Suppressor macrophage treated with lipopolysaccharide for 4 hours (primary cell): ENCODE measurements around the gene KDF1.
"Not testable (repeated sequence)": the region's sequence is repeated elsewhere in the genome, so short reads cannot be mapped to it uniquely, and the experiment has no call there.

ENCODE experiments used
- DNase-seq: peaks from one replicate; pipeline ENCODE4 v3.0.0-alpha.2; 2020

Gene KDF1

DNA sequence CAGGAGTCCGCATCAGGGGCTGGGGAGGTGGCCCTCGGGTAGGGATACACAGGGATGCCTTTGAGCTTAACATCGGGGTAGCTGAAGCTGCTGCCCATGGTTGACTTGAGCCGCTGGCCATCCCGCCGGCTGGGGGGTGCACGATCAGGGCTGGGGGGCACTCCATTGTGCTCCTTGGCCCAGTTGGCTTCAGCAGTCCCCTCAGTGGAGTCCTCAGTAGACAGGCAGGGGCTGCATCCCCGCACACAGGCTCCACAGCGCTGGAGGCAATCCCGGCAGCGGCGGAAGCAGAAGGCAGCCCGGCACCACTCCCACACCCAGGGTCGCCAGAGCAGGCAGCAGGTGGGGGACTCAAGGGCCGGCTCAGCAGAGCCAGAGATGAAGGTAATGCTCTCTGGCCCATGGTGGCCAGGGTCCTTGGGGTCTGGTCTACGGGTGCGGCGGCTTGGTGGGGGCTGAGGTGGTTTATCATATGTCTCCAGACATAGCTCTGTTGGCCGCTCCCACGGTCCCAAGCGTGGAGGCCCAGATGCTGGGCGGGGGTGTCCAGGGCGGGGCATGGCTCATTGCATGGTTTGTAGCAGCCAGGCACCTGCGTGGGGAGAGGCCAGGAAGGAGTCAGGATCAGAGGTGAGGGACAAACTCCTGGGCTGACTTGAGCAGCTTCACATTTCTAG lies 8.3 kb downstream of the KDF1 start:
- no peak for DNase-seq

DNA sequence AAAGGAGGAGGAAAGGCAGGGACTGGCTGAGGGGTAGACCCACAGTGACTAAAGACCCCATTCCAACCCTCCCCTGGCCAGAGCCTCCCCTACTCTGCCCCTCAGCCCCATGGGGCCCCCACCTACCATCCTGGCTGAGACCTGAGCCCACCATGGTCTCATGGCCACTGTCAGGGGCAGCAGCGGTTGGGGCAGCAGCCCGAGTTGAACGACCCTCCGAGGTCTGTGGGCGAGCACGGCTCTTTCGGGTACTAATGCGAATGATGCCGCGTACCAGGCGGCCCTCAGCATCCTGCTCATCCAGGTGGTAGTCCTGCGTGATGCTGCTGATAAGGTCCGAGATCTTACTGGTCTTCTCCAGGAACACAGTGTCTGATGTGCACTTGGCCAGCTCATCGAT lies 9.1 kb downstream of the KDF1 start:
- DNase-seq = no peak

DNA sequence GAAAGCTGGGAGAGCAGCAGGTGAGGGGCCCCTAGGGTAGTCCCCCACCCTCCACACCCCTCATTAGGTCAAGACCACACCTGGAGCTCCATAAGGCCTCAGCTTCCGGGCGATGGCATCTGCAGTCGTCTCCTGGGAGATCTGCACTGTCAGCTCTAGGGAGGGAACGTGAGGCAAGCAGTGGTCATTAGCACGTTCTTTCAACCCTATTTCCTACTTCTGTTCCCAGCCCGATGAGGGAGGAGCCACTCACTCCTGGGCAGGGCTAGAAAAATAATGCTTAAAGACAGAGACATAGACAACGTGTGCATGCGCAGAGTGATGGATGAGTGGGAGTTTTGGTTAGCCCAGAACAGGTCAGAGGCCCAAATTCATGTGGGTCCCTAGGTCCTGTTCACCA lies 9.7 kb downstream of the KDF1 start:
- no peak for DNase-seq

DNA sequence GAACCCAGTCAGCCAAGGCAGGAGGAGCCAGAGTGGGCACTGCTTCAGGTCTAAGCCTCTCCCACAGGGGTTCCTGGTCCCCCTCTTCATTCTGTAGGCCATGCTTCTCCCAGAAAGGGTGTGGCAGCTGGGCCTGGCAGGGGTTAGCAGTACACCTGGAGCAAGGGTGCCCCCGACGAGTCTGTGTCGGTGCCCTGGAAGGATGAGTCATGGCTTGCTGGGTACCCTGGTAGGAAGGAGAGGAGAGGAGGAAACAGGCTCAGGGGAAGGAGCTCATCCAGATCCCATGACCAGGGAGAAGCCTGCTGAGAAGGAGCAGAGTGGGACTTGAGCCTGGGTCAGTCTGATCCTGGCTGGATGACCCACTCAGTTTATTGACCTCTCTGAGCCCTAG lies 10.3 kb downstream of the KDF1 start:
- no peak for DNase-seq

DNA sequence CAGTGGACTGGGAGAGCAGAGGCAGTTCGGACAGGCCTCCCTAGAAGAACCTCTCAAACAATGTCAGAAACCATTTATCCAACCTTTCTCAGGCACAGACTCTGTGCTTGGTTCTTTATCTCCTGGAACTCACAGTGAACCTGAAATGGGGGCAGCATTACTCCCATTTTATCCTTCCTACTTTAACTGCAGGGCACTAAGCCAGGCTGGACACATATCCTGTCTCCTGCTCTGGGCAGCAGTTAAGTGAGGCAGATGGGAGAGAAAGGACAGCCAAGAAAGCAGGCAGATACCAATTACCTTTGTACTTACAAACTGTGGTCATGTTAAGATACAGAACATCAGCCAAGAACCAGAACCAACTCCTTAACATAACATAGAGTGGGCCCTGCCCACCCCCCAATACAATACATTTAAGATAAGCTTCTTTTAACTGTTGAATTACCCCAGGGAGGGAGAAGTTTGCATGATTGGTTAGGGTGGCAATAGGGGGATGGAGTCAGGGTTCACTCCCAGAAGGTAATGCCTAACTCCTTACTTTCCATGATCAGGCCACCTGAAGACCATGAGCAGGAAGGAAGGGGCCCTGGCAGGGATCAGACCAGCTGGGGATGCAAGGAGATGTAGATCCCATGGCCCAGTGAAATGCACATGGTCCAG lies 10.9 kb downstream of the KDF1 start:
- DNase-seq = no peak

DNA sequence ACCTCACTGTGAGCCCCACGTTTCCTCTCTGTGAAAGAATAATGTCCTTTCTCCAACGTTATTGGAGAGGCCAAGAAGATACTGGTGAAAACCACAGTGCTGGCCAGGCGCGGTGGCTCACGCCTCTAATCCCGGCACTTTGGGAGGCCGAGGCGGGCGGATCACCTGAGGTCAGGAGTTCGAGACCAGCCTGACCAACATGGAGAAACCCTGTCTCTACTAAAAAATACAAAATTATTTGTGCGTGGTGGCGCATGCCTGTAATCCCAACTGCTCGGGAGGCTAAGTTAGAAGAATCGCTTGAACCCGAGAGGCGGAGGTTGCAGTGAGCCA lies 11.6 kb downstream of the KDF1 start:
- not testable (repeated sequence) for DNase-seq

DNA sequence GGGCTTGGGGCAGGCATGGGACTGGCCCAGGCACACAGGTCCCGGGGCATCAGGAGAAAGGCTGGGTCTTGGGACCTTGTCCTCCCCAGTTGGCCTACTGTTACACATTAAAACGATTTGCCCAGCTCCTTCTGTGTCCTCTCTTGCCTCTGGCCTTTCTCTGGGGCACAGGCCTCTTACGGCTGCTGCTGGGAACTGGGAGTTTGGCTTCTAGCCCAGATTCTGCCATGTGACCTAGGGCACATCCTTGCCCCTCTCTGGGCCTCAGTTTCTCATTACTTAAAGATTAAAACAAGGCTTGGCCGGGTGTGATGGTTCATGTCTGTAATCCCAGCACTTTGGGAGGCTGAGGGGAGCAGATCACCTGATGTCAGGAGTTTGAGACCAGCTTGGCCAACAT lies 14.0 kb downstream of the KDF1 start:
- DNase-seq = no peak

DNA sequence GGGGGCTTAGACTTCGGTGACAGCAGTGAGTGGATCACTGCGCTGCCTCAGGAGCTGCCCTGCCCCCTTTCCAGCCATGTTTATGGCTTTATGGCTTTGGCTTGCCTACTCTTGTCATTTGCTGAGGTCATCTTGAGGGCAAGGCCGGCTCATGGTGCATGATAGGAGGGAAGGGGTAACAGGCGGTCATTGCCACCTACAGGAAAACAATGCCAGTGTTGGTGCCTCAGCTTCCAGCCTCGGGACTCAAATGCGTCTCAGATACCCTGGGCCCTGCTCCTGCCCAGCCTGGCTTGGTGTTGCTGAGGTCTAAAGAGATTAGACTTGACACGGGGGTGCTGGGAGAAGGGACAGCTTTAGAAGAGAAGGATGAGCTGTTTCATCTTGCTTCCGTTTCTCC lies 14.5 kb downstream of the KDF1 start:
- DNase-seq = no peak

DNA sequence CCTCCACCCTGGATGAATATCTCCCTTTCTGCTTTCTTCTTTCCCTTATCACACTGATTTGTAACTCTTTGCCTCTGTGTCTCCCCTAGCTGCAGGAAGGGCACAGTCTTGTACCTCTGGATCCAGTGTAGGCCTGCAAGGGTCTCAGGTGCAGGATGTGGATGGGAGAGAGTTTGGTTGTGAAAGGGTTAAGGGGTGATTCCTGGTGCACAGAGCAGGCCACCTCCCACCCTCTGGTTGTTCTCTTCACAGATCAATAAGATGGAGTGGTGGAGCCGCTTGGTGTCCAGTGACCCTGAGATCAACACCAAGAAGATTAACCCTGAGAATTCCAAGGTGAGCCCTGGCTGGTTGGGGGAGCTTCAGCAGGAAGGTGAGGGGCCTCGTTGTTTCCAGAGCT lies 15.1 kb downstream of the KDF1 start:
- DNase-seq = no peak

DNA sequence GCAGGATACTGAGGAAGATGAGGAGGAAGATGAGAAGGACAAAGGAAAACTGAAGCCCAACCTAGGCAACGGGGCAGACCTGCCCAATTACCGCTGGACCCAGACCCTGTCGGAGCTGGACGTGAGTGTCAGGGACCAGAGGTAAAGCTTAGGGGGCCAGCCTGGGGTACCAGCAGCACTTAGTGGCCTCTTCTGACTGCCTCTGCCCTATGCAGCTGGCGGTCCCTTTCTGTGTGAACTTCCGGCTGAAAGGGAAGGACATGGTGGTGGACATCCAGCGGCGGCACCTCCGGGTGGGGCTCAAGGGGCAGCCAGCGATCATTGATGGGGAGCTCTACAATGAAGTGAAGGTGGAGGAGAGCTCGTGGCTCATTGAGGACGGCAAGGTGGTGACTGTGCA lies 17.6 kb downstream of the KDF1 start:
- no peak for DNase-seq

DNA sequence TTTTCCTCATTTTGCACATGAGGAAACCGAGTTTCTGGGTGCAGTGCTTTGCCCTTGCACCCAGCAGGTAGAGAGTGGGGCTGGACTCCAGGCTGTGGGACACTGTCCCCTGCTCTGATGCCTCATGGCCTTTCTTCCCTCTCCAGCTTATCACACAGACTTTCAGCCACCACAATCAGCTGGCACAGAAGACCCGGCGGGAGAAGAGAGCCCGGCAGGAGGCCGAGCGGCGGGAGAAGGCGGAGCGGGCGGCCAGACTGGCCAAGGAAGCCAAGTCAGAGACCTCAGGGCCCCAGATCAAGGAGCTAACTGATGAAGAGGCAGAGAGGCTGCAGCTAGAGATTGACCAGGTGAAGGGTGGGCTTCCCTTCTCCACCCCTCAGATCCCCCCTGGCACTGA lies 19.0 kb downstream of the KDF1 start:
- no peak for DNase-seq

DNA sequence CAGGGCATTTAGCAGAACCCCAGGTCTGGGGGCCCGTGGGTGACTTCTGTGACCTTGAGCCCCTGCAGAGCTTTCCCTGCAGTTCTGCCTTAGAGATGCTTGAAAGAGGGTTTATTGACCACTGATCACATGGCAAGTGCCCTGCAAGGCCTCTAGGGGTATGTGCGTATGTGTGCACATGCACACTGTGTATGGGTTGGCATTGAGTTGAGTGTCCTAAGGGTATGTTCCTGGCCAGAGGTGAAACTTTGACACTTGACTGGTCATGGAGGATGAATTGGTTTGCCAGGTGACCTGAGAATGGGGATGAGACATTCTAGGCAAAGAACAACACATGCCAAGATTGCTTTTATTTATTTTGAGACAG lies 21.6 kb downstream of the KDF1 start:
- no peak for DNase-seq

DNA sequence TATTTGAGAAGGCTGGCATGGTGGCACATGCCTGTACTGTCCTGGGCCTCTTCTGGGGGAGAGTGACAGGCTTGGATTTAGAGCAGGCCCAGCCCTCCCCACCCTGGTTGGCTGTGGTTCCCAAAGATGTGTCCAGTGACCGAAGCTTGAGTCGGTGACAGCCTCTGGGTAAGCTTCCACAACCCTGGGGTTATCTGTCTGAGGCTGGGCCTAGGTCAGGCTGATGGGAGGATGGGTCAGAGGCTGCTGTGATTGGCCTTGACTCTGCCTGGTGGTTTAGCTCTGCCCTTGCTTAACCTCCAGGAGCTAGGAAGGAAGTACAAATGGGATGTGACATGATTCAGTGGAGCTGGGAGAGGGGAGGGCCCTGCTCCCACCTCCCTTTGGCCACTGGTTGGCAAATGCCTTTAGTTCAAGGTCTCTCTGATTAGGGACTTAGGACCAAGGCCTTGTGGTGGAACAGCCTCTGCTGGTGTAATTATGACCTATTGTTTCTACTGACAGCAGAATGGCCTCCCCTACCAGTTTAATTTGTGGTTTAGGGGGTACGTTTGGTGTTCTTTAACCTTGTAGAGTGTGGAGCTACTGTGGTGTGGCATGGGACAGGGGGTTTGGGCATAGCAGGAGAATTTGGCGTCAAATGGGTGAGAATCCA lies 22.1 kb downstream of the KDF1 start:
- DNase-seq = peak; percentile 48

DNA sequence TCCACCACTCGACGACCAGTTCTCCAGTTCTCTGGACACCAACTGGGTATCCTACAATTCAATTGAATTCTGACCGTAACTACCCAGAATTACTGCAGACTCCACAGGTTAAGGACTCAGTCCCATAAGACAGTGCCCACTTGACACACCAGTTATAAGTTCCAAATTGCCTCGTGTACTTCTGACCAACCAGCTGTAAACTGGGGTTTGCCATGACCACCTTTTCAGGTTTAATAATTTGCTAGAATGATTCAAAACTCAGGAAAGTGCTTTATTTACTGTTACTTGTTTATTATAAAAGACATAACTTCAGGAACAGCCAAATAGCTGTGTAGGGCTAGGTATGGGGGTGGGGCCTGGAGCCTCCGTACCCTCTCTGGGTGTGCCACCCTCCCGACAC lies 23.4 kb downstream of the KDF1 start:
- no peak for DNase-seq

DNA sequence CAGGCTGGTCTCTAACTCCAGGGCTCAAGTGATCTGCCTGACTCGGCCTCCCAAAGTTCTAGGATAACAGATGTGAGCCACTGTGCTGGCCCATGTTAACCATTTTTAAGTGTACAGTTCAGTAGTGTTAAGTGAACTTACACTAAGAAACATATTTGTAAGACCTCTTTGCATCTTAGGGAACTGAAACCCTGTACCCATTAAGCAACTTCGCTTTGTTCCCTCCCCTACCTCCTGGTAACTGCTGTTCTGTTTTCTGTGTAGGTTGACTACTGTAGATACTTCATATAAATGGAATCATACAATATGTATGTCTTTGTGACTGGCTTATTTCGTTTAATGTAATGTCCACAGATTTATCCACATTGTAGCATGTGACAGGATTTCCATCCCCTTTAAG lies 27.7 kb downstream of the KDF1 start:
- DNase-seq = peak; percentile 78

DNA sequence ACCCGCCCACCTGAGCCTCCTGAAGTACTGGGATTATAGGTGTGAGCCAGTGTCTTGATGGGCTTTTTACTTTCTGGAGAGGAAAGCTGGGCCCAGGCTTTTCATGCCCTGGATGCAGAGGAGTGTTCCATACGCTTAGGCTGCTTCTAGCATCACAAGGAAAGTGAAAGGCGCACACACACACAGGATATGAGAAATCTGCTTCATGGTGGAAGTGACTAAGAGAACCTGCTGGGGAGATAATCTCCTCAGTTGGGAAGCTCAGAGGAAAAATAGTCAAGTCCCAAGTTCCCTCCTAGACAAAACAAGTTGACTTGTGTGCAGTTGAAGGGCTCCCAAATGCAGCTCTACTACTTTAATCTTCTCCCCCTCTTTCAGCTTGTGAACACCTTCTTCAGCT lies 36.6 kb downstream of the KDF1 start:
- DNase-seq = peak; percentile 36

DNA sequence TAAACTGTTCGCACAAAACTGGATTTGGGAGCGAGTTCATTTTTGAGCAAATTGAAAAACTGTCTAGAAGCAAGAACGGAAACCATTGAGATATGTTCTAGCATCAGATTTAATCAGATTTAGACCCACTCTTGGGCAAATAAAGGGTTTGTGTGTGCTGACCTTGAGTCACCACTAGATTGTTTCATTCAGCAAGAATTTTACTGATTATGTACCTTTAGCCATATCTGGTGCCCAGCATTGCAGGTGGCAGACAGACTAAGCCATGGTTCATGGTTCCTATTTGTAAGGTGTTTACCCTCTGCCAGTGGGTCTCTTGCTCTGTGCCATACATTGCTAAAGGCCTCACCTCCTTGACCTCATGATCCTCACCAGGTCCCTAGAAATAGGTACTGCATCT lies 37.4 kb downstream of the KDF1 start:
- DNase-seq = no peak

DNA sequence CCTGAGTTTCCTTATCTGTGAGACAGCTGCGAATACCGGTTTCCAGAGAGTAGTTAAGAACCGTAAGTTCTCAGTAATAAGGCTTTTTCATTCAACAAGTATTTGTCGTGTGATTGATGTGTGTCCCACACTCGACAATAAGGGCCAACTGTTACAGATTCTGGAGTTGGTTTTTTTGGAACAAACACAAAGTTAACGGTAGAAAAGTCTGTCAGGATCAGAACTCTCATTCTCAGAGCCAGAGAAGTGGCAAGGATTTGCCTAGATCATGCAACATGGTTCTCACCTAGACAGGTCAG lies 37.9 kb downstream of the KDF1 start:
- no peak for DNase-seq

DNA sequence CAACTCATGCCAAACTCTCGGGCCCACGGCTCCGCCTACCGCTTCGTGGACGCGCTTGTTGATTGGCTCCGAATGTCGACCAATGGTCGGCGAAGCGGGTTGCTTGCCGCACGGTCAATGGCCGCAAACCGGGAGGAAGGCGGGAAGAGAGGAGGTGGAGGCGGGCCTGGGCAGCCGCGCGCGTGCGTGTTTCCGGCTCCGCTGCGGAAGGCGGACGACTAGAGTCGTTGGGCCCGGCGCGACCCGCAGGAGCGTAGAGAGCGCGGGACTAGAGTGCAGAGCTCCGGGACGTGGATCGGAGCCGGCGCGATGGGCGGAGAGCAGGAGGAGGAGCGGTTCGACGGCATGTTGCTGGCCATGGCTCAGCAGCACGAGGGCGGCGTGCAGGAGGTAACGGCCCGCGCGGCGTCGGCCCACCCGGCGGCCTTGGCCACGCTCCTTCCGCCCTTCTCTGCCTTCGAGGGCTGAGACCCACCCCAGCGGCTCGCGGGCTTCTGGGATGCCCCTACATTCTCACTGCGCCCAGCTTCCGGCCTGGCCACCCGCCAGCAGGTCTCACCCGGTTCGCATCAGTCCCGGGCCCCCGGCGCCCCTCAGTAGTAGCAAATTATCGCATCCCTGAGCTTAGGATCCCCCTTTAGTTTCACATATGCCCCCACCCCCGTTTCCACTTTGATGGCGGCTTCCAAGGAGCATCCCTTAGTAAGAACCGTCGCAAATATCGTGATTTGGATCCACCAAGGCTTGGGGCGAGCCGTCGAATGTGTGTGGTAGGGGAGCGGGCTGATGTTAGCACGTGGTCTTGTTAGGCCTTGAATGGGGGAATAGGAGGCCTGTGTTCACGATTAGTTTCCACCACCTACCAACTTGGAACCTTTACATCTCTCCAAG lies 38.5 kb downstream of the KDF1 start, which contains the start of gene NUDC:
Gene NUDC (plus strand): TSS at position 204 of the 891 bp plus-strand sequence. CDS start 106 bp downstream, at position 310.
- DNase-seq = peak; percentile 98

DNA sequence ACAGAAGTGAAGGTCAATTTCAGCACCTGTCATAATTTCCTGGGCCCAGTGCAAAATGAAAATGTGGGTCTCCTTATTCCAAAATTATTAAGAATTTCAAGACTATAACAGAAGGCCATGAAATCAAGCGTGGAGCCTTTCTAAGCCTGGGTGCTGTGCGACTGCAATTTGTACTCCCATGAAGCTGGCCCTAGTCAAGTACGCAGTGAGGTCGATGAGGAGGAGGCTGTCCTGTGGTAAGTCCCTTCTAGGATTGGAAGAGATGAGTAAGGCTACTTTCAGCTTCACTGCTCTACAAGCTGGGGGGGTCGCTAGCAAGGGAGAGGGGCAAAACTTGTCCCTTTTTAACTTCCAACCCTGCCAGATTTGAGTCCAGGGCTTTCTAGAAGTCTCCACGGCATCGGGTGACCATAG lies 39.1 kb downstream of the KDF1 start:
- no peak for DNase-seq

DNA sequence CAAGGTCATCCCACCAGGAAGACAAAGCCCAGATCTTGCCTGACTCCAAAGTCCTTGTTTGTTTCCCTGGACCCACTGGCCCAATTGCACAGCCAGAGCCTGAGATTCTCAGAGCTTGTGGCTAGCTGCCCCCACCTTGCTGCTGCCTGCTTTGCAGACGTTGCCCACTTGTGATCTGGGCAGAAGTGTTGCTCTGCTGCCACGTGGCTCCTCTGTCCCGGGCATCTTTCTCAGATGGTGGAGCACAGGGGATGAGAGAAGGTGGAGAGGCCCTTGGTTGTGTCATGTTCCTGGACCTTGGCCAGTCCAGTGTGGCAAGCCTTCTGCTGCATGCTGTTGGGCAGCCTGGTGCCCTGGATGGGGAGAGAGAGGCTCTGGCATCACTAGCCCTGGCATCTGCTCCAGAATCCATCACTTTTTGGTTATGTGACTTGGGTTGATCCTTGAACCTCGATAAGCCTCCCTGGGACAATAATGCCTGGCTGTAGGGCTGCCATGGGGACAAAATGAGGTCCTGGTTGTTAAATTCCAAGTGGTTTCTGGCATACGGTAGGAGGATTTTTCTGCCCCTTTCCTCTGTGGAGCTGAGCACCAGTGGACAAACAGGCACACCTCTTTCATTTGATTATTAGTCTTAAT lies 44.9 kb downstream of the KDF1 start:
- DNase-seq = no peak

DNA sequence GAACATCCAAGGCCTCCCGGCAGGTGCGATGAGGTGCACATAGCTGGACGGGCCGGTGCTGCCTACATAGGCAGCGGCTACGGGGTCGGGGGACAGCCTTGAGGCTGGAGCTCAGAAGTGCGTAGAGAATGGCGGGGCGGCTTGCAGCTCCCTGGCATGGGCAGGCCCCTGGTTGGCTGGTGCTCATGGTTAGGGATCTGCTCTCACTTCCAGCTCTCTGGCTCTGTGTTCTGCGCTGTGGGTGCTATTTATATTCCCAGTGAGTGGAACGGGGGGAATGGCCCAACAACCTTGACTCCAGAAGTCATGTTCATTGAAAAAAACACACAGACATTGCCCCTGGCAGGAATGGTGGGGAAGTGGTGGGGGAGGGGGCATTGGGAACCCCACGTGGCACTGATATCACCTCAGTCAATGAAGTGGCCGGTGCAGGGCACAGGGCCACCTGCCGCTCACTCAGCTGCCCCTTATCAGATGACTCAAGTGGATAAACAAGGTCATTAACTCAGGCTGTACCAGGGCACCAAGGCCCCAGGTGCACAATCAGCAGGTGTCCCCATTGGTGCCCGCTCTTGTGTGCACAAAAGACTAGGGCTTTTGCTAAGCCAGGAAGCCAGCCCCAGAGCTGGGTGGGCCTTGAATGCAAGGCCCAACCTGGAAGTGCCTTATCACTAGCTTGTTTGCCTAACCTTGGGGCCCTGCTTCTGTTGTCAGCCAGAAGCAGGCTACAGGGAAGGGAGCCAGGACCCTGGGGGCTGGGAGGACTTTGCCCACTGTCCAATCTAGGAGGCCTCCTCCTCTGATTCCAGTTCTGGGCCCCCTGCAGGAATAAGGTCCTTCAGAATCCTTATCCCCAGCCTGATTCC lies 46.3 kb downstream of the KDF1 start, which contains the start of gene NR0B2:
Gene NR0B2 (minus strand): TSS at position 222 of the 866 bp plus-strand sequence. CDS start 35 bp downstream, at position 187.
- DNase-seq = no peak
